ENCODE measurements around the gene CRABP2. TPM values are rescaled to one million over a fixed set of nuclear protein-coding genes. Genes with fewer than 3 reads are reported as not detected.

CRABP2 gene
- total RNA-seq, 2 experiments from 2014 or later: 3.2 to 4.2 TPM

DNA sequence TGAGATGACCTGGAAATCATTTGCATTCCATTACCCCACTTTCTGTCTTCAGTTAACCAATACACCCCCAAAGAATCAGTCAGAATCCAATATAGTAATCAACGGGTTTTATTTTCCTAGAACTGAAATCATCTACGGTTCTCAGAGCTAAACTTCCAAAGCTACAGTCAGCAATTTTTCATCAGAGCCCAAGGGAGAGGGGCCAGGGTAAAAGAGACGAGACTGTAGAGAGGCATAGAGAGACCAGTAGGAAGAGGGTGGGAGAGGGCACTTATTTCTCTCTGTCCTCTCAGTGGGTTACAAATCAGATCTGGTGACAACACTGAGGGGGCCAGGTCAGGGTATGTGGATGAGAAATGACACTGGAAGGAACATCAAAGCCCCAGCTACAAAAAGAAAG lies 36.6 kb upstream of the CRABP2 start:
- Mint-ChIP-seq H3K4me1 (ENCODE audit: low read depth) (peaks cover 49% of the 10 kb centered on the region), H3K27ac (peak overlapping the region; percentile 89), H3K36me3 (ENCODE audit: low read depth) (peaks cover 70% of the 10 kb centered on the region), H3K4me3 (peak overlapping the region; percentile 94), H3K27me3 (no peaks in the 10 kb centered on the region), H3K9me3 (peaks cover 2% of the 10 kb centered on the region)
- intact Hi-C loops (cut with DNase I, micrococcal nuclease): loop anchor here in 1 of 2 experiments (5.0 to 10.0 kb wide), 3 partner anchors 460 to 690 kb away; partner anchors contain the start of genes LAMTOR2, PMF1, SMG5 and TMEM79
- H3K4me3 ChIP-seq (ENCODE audit: low read length): no peak overlapping the region
- ChIA-PET CTCF (interaction anchor here (0.9 to 6.3 kb wide), 2 partner anchors 10 to 15 kb away, joined by 3 to 62 read pairs; partner anchors contain the start of genes HDGF, ISG20L2 and METTL25B), POLR2A (interaction anchor here (1.5 to 3.6 kb wide), 5 partner anchors 9 to 36 kb away, joined by 5 to 169 read pairs (median 74); partner anchors contain the start of genes CRABP2, HDGF, ISG20L2 and METTL25B)
- H3K4me1 ChIP-seq (ENCODE audit: insufficient read depth, low read length): peaks cover 38% of the 10 kb centered on the region
- H3K9me3 ChIP-seq (ENCODE audit: control insufficient read depth in 1 of 2, insufficient read depth in 1 of 2, low read length in 2 of 2): peaks cover 0 to 3% of the 10 kb centered on the region in 2 experiments
- TF ChIP-seq, protein P1, sequence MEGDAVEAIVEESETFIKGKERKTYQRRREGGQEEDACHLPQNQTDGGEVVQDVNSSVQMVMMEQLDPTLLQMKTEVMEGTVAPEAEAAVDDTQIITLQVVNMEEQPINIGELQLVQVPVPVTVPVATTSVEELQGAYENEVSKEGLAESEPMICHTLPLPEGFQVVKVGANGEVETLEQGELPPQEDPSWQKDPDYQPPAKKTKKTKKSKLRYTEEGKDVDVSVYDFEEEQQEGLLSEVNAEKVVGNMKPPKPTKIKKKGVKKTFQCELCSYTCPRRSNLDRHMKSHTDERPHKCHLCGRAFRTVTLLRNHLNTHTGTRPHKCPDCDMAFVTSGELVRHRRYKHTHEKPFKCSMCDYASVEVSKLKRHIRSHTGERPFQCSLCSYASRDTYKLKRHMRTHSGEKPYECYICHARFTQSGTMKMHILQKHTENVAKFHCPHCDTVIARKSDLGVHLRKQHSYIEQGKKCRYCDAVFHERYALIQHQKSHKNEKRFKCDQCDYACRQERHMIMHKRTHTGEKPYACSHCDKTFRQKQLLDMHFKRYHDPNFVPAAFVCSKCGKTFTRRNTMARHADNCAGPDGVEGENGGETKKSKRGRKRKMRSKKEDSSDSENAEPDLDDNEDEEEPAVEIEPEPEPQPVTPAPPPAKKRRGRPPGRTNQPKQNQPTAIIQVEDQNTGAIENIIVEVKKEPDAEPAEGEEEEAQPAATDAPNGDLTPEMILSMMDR (IDR thresholded peaks at IDR 0.05): no peak
- no peaks in the 10 kb centered on the region for H3K27me3 ChIP-seq (ENCODE audit: control insufficient read depth in 1 of 2, insufficient read depth in 2 of 2, low read length in 2 of 2)
- H3K36me3 ChIP-seq (ENCODE audit: insufficient read depth, low read length): peaks cover 46% of the 10 kb centered on the region
- ATAC-seq (ENCODE audit: poor library complexity) (no peak), DNase-seq (no peak)
- peak overlapping the region; percentile 70 to 75 for H3K27ac ChIP-seq (ENCODE audit: low read depth in 1 of 2, low read length in 2 of 2)

DNA sequence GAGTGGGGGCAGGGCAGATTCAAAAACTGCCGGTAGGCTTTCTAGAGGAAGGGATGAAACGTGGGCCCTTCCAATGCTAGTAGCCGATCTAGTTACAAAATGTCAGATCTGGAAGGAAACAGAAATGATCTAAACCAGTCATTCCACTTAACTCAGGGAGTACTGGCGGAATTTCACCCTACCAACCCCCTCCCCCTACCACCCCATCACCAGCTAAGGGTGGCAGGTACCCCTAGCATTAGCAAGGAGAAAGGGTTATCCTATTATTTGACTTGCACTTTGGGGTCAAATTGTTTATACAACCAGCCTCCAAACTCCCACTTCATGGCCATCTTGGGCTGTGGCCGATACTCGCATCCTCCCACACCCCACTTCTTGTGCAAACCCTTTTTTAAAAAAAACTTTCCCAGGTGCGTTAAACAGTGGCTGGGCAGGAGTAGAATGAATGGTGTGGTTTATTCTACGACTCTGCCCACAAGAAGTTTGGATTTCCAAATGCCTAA lies 36.1 kb upstream of the CRABP2 start:
- peak overlapping the region; percentile 94 for H3K4me3 Mint-ChIP-seq
- Histone ChIP-seq H3K4me1 (ENCODE audit: insufficient read depth, low read length) (peaks cover 34% of the 10 kb centered on the region), H3K9me3 (ENCODE audit: control insufficient read depth in 1 of 2, insufficient read depth in 1 of 2, low read length in 2 of 2) (peaks cover 0 to 3% of the 10 kb centered on the region in 2 experiments), H3K36me3 (ENCODE audit: insufficient read depth, low read length) (peaks cover 51% of the 10 kb centered on the region), H3K4me3 (ENCODE audit: low read length) (peak overlapping the region; percentile 33), H3K27ac (ENCODE audit: low read depth in 1 of 2, low read length in 2 of 2) (peak overlapping the region; percentile 70 to 75), H3K27me3 (ENCODE audit: control insufficient read depth in 1 of 2, insufficient read depth in 2 of 2, low read length in 2 of 2) (no peaks in the 10 kb centered on the region)
- H3K4me1 Mint-ChIP-seq (ENCODE audit: low read depth): peaks cover 46% of the 10 kb centered on the region
- TF ChIP-seq, protein P1 (IDR thresholded peaks at IDR 0.05): no peak
- ChIA-PET POLR2A (interaction anchor here (0.6 to 3.6 kb wide), 12 partner anchors 10 to 459 kb away, joined by 3 to 169 read pairs (median 5); partner anchors contain the start of genes CRABP2, HDGF, ISG20L2 and MEF2D), CTCF (interaction anchor here (0.9 to 6.3 kb wide), 8 partner anchors 10 to 119 kb away, joined by 3 to 62 read pairs (median 6); partner anchors contain the start of genes HDGF, ISG20L2, METTL25B and NTRK1)
- peak overlapping the region; percentile 89 for H3K27ac Mint-ChIP-seq
- peaks cover 72% of the 10 kb centered on the region for H3K36me3 Mint-ChIP-seq (ENCODE audit: low read depth)
- ATAC-seq (ENCODE audit: poor library complexity) (no peak), DNase-seq (no peak)
- peaks cover 2% of the 10 kb centered on the region for H3K9me3 Mint-ChIP-seq
- no peaks in the 10 kb centered on the region for H3K27me3 Mint-ChIP-seq
- intact Hi-C loops (cut with DNase I, micrococcal nuclease): loop anchor here (1.0 to 10.0 kb wide), 6 partner anchors 10 to 689 kb away; partner anchors contain the start of genes HDGF (in 2 of the 2), LAMTOR2 (in 1 of the 2), PMF1 (in 1 of the 2) and PRCC (in 1 of the 2)

DNA sequence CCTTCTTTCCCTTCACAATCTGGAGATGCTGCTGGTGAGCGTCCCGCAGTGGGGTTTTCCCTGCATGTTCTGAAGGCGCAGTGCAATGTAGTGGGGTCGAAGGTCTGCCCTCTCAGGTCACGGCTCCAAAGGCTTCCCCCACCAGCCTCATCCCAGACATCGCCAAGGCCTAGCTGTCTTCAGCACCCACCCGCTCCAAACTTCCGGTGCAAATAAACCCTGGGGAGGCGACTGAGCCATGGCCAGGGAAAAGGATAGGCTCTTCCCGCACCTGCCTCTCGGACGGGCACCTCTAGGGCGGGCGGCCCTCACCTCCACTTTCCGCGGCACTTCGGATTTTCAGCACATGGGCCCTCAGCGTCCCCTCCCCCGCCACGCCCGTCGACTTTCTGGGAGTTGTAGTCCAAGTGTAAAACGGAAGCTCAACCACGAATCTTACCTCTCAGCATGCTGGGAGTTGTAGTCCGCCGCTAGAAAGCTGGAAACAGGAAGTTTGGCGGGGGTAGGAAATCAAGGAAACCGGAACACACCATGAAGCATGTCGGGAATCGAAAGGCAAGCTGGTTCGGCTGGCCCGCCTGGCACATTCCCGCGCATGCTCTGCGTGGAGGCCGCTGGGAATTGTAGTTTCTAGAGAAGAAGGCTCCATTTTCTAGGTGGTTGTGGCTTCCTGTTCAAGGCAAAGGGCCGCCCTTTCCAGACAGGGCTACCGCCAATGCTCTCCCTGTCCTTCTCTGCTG lies 35.5 kb upstream of the CRABP2 start, which contains the start of gene MRPL24:
Gene MRPL24 (minus strand): TSS at position 348 of the 740 bp plus-strand sequence. CDS start 2,384 bp downstream, outside the sequence.
- TF ChIP-seq, protein P1 (IDR thresholded peaks at IDR 0.05): no peak
- ATAC-seq (ENCODE audit: poor library complexity): peak; percentile 89
- Histone ChIP-seq H3K36me3 (ENCODE audit: insufficient read depth, low read length) (peaks cover 56% of the 10 kb centered on the region), H3K4me1 (ENCODE audit: insufficient read depth, low read length) (peaks cover 27% of the 10 kb centered on the region), H3K9me3 (ENCODE audit: control insufficient read depth in 1 of 2, insufficient read depth in 1 of 2, low read length in 2 of 2) (peaks cover 0 to 3% of the 10 kb centered on the region in 2 experiments), H3K4me3 (ENCODE audit: low read length) (peak within 1 kb of the TSS; percentile 74), H3K27me3 (ENCODE audit: control insufficient read depth in 1 of 2, insufficient read depth in 2 of 2, low read length in 2 of 2) (no peaks in the 10 kb centered on the region), H3K27ac (ENCODE audit: low read depth in 1 of 2, low read length in 2 of 2) (peak within 1 kb of the TSS; percentile 82 to 86)
- Mint-ChIP-seq H3K9me3 (peaks cover 2% of the 10 kb centered on the region), H3K4me3 (peak within 1 kb of the TSS; percentile 94), H3K27me3 (no peaks in the 10 kb centered on the region), H3K36me3 (ENCODE audit: low read depth) (peaks cover 70% of the 10 kb centered on the region), H3K27ac (peak within 1 kb of the TSS; percentile 89), H3K4me1 (ENCODE audit: low read depth) (peaks cover 39% of the 10 kb centered on the region)
- DNase-seq: peak; percentile 92 to 100 (median 96)
- ChIA-PET CTCF (interaction anchor here (0.9 to 6.3 kb wide), 7 partner anchors 10 to 119 kb away, joined by 4 to 62 read pairs (median 7); partner anchors contain the start of genes ISG20L2, METTL25B, NTRK1 and PRCC), POLR2A (interaction anchor here (0.6 to 3.6 kb wide), 12 partner anchors 10 to 458 kb away, joined by 3 to 169 read pairs (median 5); partner anchors contain the start of genes CRABP2, HDGF, ISG20L2 and MEF2D)
- intact Hi-C loops (cut with DNase I, micrococcal nuclease): loop anchor here (1.0 to 10.0 kb wide), 7 partner anchors 10 to 689 kb away; partner anchors contain the start of genes HDGF (in 2 of the 2), LAMTOR2 (in 1 of the 2), PMF1 (in 1 of the 2) and PRCC (in 1 of the 2)
